B cell (primary cell): ENCODE measurements around the gene GRID1. TPM values are rescaled to one million over a fixed set of nuclear protein-coding genes. Genes with fewer than 3 reads are reported as not detected.

Experiments used
- ATAC-seq: fragments of 200-7000 bp; cut with Tn5 transposase; one replicate; pipeline ENCODE4 v1.10.0; 2021; ENCODE audit warnings: low read depth, mild to moderate bottlenecking, moderate number of reproducible peaks, moderate library complexity
- CTCF ChIA-PET: fragments of 350-600 bp; sonication (Branson Sonifier 250); formaldehyde crosslinking; loops from one replicate; lab custom pipeline; 2021; ENCODE audit warnings: antibody characterized with exemption, inconsistent platforms; lab: Charles Lee
- POLR2A ChIA-PET: fragments of 350-600 bp; sonication (Branson Sonifier 250); formaldehyde crosslinking; loops from one replicate; lab custom pipeline; 2021; ENCODE audit warnings: antibody characterized with exemption; lab: Charles Lee
- DNase-seq: peaks from one replicate; pipeline ENCODE4 v3.0.0; 2013
- H2AFZ ChIP-seq: 2 replicates; pipeline ENCODE4 v1.6.1; 2012; ENCODE audit warnings: mild to moderate bottlenecking, low read depth, low read length; ENCODE audit not compliant: insufficient read depth, poor library complexity, severe bottlenecking
- H3K27ac ChIP-seq, 2 donors: 1 replicate in 1 of 2; 2 replicates in 1 of 2; pipeline ENCODE4 v1.5.1; 2012 to 2013; ENCODE audit warnings: low read length in 2 of 2, mild to moderate bottlenecking in 2 of 2, moderate library complexity in 1 of 2
- H3K27me3 ChIP-seq, 4 experiments: fragments of 200-600 bp in 1 of 4; sonication (generic) in 1 of 4; replicated peaks in 1 of 4; 1 replicate in 2 of 4; 2 replicates in 2 of 4; pipeline versions ENCODE4 v1.6.1 to v1.7.0; 2013 to 2016; ENCODE audit warnings: low read length in 3 of 4, mild to moderate bottlenecking in 2 of 4, mixed read lengths in 1 of 4, moderate library complexity in 1 of 4; ENCODE audit not compliant: insufficient read depth in 4 of 4, control insufficient read depth in 3 of 4; ENCODE audit errors: control extremely low read depth in 1 of 4
- H3K36me3 ChIP-seq, 2 experiments: replicated peaks in 1 of 2; 1 replicate in 1 of 2; 2 replicates in 1 of 2; pipeline versions ENCODE4 v1.6.1 to v1.7.1; 2013; ENCODE audit warnings: low read length in 1 of 2; ENCODE audit not compliant: insufficient read depth in 2 of 2, control insufficient read depth in 1 of 2; ENCODE audit errors: control extremely low read depth in 1 of 2, extremely low read depth in 1 of 2
- H3K4me1 ChIP-seq, 2 donors: fragments of 200-600 bp in 1 of 2; sonication (generic) in 1 of 2; 1 replicate in 1 of 2; 2 replicates in 1 of 2; pipeline versions ENCODE4 v1.5.1 to v1.6.1; 2013 to 2017; ENCODE audit warnings: low read length in 2 of 2; ENCODE audit not compliant: control insufficient read depth in 2 of 2, insufficient read depth in 2 of 2
- H3K4me2 ChIP-seq: replicated peaks from 2 replicates; pipeline ENCODE3; 2012; ENCODE audit warnings: mild to moderate bottlenecking, low read depth, low read length; ENCODE audit not compliant: poor library complexity, severe bottlenecking
- H3K4me3 ChIP-seq, 5 experiments: fragments of 200-600 bp in 1 of 5; sonication (generic) in 1 of 5; 1 replicate in 3 of 5; 2 replicates in 2 of 5; pipeline versions ENCODE4 v1.5.1 to v1.7.0; 2011 to 2016; ENCODE audit warnings: low read length in 4 of 5, mild to moderate bottlenecking in 4 of 5, low read depth in 2 of 5, control low read depth in 1 of 5, moderate library complexity in 1 of 5; ENCODE audit not compliant: insufficient read depth in 1 of 5; ENCODE audit errors: control extremely low read depth in 1 of 5, extremely low read depth in 1 of 5
- H3K79me2 ChIP-seq: fragments of 200-600 bp; sonication (generic); one replicate; pipeline ENCODE4 v1.6.0; 2016; ENCODE audit warnings: low read length; ENCODE audit not compliant: control insufficient read depth, insufficient read depth
- H3K9ac ChIP-seq: fragments of 200-600 bp; sonication (generic); 2 replicates; pipeline ENCODE4 v1.6.1; 2017; ENCODE audit warnings: mild to moderate bottlenecking, low read length, moderate library complexity
- H3K9me3 ChIP-seq, 3 donors: one replicate each; pipeline versions ENCODE4 v1.6.1 to v1.7.1; 2013; ENCODE audit warnings: low read length in 2 of 3; ENCODE audit not compliant: control insufficient read depth in 2 of 3, insufficient read depth in 1 of 3; ENCODE audit errors: control extremely low read depth in 1 of 3
- H4K20me1 ChIP-seq: 2 replicates; pipeline ENCODE4 v1.6.0; 2012; ENCODE audit warnings: mild to moderate bottlenecking, low read length; ENCODE audit not compliant: insufficient read depth, control insufficient read depth, poor library complexity, severe bottlenecking
- H3K27ac Mint-ChIP-seq: one replicate; pipeline ENCODE4 v1.8.0; 2021; ENCODE audit warnings: mixed read lengths
- H3K27me3 Mint-ChIP-seq: one replicate; pipeline ENCODE4 v1.8.0; 2021; ENCODE audit warnings: mixed read lengths
- H3K4me1 Mint-ChIP-seq: one replicate; pipeline ENCODE4 v1.8.0; 2021; ENCODE audit warnings: mixed read lengths
- H3K4me3 Mint-ChIP-seq: one replicate; pipeline ENCODE4 v1.8.0; 2021; ENCODE audit warnings: mixed read lengths
- H3K9me3 Mint-ChIP-seq: one replicate; pipeline ENCODE4 v1.8.0; 2022; ENCODE audit warnings: mixed read lengths; ENCODE audit not compliant: insufficient read depth
- CTCF ChIP-seq: fragments of 200-600 bp; IDR thresholded peaks from one replicate; pipeline ENCODE4 v1.8.0; 2022; ENCODE audit warnings: antibody characterized with exemption, mild to moderate bottlenecking
- EZH2 ChIP-seq: IDR thresholded peaks from 2 replicates; pipeline ENCODE4 v1.6.1; 2012; ENCODE audit warnings: borderline replicate concordance, low read depth, mild to moderate bottlenecking, moderate library complexity, low read length; ENCODE audit not compliant: insufficient read depth, poor library complexity, severe bottlenecking
- WGBS: methylation state at CpG from one replicate; pipeline ENCODE4 v1.1.5; 2013; ENCODE audit warnings: missing lambda C conversion rate; ENCODE audit not compliant: insufficient coverage; 5-methylcytosine and 5-hydroxymethylcytosine counted together
- intact Hi-C: fragments of 100-400 bp; cut with micrococcal nuclease; formaldehyde crosslinking; loops from one replicate; pipeline ENCODE4 v1.10.0; 2022
- polyA plus RNA-seq: library from polyadenylated mRNA; depleted of rRNA; stranded (reverse); fragments of >200 nt; gene quantifications from 2 replicates; pipeline ENCODE4 v1.2.3, GENCODE V29; 2012
- total RNA-seq, 2 donors: library from RNA; stranded (reverse); fragments of 120-200 nt in 1 of 2; gene quantifications; 1 replicate in 1 of 2; 2 replicates in 1 of 2; pipeline versions ENCODE4 v1.2.3 to v1.2.4, GENCODE V29; 2013 to 2022

The GRID1 gene
- total and polyA plus RNA-seq, 2 donors (not counting 1 experiment from before 2014, with no cell fraction given): not detected

- Histone ChIP-seq H3K36me3 (no peaks in the 10 kb centered on the region), H3K9me3 (peaks cover 0 to 11% (median 0%) of the 10 kb centered on the region in 3 donors), H2AFZ (no peak overlapping the region), H3K4me3 (no peak overlapping the region), H3K79me2 (no peaks in the 10 kb centered on the region), H3K27me3 (peaks cover 0 to 2% (median 0%) of the 10 kb centered on the region in 4 experiments), H3K9ac (no peak overlapping the region), H3K4me1 (no peaks in the 10 kb centered on the region), H3K27ac (no peak overlapping the region), H3K4me2 (no peak overlapping the region), H4K20me1 (no peaks in the 10 kb centered on the region)
- POLR2A ChIA-PET: no interaction called here
- H3K9me3 Mint-ChIP-seq: no peaks in the 10 kb centered on the region
- DNase-seq (no peak), ATAC-seq (no peak)
- no peak overlapping the region for H3K27ac Mint-ChIP-seq
- WGBS: no CpG with 5 or more reads among the region's 1 CpG
- H3K4me1 Mint-ChIP-seq: no peaks in the 10 kb centered on the region
- H3K27me3 Mint-ChIP-seq: peaks cover 26% of the 10 kb centered on the region
- intact Hi-C loops: no loop called here
- TF ChIP-seq EZH2: no peak
- no peak for TF ChIP-seq CTCF
- CTCF ChIA-PET: no interaction called here
- no peak overlapping the region for H3K4me3 Mint-ChIP-seq
Observed at GRCh38 chr10:86199041-86199440, 167.6 kb downstream of the GRID1 start.

GRCh38 chr10:86198271-86198670 is 168.3 kb downstream of the GRID1 start:
- no peak overlapping the region for H3K4me2 ChIP-seq
- peaks cover 26% of the 10 kb centered on the region for H3K27me3 Mint-ChIP-seq
- H3K27ac ChIP-seq: no peak overlapping the region
- H3K9me3 Mint-ChIP-seq: no peaks in the 10 kb centered on the region
- H4K20me1 ChIP-seq: no peaks in the 10 kb centered on the region
- 100% methylated on average over 1 of the region's 4 CpGs for WGBS
- H3K4me3 Mint-ChIP-seq: no peak overlapping the region
- H3K9me3 ChIP-seq: peaks cover 0 to 6% (median 0%) of the 10 kb centered on the region in 3 donors
- peaks cover 0 to 2% (median 0%) of the 10 kb centered on the region in 4 experiments for H3K27me3 ChIP-seq
- H3K27ac Mint-ChIP-seq: no peak overlapping the region
- H3K9ac ChIP-seq: no peak overlapping the region
- no peak overlapping the region for H3K4me3 ChIP-seq
- H3K4me1 ChIP-seq: no peaks in the 10 kb centered on the region
- H3K4me1 Mint-ChIP-seq: no peaks in the 10 kb centered on the region
- ATAC-seq (no peak), DNase-seq (no peak)
- H2AFZ ChIP-seq: no peak overlapping the region
- no peaks in the 10 kb centered on the region for H3K79me2 ChIP-seq
- no peaks in the 10 kb centered on the region for H3K36me3 ChIP-seq
- CTCF ChIA-PET: no interaction called here
- intact Hi-C loops: no loop called here
- POLR2A ChIA-PET: no interaction called here
- TF ChIP-seq CTCF (no peak), EZH2 (no peak)
